ENCODE data around the gene TJAP1.

TJAP1 gene

GRCh38 chr6:43503443-43503842, 26.1 kb downstream of the TJAP1 start:
- no peak for DNase-seq (ENCODE audit: low read depth in 2 of 2, low spot score in 1 of 2)

GRCh38 chr6:43504756-43505593, 27.6 kb downstream of the TJAP1 start:
- no peak for DNase-seq (ENCODE audit: low read depth in 2 of 2, low spot score in 1 of 2)

DNA sequence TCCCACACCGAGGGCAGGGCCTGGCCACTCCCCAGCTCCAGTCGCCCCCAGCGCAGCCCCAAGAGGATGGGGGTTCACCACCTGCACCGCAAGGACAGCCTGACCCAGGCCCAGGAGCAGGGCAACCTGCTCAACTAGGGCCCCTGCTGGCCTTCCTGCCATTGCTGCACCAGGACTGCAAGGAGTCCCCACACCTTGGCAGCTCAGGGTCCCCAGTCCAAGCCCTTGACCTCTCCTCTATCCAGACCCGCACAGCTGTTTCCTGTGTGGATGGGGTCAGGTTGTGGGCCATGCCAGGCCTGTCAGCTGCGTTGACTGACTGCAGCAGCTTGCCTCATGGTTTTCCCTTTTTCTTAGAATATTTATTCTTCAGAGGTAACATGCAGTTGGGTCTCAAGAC, 28.3 kb downstream of the TJAP1 start:
- no peak for DNase-seq (ENCODE audit: low read depth in 2 of 2, low spot score in 1 of 2)

GRCh38 chr6:43506171-43506570, 28.8 kb downstream of the TJAP1 start:
- DNase-seq (ENCODE audit: low read depth in 2 of 2, low spot score in 1 of 2) = no peak

- DNase-seq (ENCODE audit: low read depth in 2 of 2, low spot score in 1 of 2) = peak; percentile 52 to 64
Measured at GRCh38 chr6:43506667-43507471, 29.5 kb downstream of the TJAP1 start.

DNA sequence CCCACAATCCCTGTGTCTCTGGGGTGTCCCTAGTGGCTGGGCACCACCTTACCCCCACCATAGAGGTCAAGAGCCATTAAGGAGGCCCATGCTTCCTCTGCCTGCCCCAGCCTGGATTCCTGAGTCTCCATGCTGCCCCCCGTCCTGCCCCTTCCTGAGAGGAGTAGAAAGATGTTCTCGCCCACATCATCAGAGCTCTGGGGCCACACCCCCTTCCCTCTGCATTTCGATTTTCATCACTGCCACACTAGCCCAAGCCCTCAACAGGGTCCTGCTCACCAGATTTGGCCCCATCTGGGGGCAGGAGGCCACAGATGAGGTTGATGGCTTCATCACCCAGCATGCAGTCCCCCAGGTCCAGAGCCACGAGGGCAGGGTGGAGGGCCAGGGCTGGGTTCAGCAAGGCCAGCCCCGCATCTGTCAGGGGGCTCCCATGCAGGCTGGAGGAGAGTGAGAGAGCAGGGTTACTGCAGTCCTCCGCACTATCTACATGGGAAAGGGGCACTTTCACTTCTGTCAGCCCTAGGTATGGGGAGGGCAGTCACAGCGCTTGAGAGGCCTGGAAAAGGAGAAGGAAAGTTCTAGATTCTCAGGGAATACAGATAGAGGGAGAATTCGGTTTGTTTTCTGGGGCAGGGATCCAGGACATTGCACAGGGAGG, 31.2 kb downstream of the TJAP1 start:
- DNase-seq (ENCODE audit: low read depth in 2 of 2, low spot score in 1 of 2) = no peak

DNA sequence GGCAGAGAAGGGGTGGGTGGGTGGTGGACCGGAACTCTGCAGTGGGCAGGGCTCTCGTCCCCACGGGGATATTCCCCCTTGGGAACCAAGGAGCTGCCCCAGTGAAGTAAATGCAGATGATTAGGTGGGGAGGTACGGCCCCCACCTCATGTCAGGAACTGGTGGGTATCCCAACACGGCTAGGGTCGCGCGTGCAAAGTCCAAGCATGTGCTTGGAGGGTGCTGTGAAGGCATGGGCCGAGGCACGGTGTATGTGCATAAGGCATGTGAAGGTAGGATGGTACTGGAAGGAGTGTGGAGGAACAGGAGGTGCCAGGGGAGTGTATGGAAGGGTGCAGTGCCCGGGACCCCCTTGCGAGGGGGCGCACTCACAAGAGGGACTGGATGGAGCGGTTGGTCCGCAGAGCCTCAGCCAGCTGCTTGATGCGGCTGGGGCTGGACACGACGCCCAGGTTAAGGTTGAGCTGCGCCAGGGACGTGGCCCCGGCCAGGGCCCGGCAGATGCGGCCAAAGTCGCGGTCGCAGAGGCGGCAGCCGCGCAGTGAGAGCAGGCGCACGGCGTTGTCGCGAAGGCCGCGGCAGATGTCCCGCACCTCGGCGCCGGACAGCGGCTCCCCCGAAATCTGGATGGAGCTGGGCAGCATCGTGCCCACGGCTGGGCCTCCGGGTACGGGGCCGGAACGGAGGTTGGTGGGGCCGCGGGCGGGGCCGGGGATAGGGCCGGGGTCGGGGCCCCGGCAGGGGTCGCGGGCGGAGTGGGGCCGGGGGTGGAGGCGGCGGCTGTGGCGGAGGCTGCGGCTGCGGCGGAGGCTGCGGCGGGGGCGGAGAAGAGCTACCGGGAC, 32.0 kb downstream of the TJAP1 start:
- no peak for DNase-seq (ENCODE audit: low read depth in 2 of 2, low spot score in 1 of 2)

- DNase-seq (ENCODE audit: low read depth in 2 of 2, low spot score in 1 of 2) = peak; percentile 58 to 61
Measured at GRCh38 chr6:43509984-43510826, 32.8 kb downstream of the TJAP1 start, which contains the start of gene LRRC73. Gene LRRC73, minus strand, starts transcription at chr6:43510346. Its CDS starts 561 bp downstream, at chr6:43509785.

GRCh38 chr6:43510827-43511163, 33.4 kb downstream of the TJAP1 start:
- DNase-seq (ENCODE audit: low read depth in 2 of 2, low spot score in 1 of 2) = no peak

DNA sequence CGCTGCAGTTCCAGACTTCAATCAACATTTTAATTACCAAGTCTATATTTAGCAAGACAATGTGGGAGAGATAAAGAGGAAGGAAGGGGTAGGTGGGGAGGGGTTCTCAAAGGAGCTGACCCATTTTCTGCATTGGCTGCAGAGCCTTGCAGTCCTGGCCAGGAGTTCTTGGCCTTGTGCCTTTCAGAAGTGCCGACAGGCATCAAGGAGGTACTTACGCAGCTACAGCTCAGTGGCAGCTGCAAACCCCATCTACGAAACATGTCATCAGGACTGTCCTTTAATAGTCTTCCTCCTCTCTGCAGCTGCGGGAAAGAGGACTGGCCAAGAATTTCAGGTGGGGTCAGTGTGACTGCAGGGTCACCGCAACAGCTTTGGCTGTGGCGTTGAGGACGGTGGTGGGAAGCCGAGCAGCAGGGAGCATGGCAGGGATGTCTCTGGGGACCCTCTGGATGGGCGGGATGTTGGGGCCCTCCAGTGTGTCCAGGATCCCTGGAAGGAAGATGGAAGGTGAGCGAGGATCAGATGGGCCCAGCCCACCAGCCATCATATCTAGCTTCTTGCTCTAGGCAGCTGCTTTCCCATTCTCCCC, 34.5 kb downstream of the TJAP1 start:
- DNase-seq (ENCODE audit: low read depth in 2 of 2, low spot score in 1 of 2) = no peak

DNA sequence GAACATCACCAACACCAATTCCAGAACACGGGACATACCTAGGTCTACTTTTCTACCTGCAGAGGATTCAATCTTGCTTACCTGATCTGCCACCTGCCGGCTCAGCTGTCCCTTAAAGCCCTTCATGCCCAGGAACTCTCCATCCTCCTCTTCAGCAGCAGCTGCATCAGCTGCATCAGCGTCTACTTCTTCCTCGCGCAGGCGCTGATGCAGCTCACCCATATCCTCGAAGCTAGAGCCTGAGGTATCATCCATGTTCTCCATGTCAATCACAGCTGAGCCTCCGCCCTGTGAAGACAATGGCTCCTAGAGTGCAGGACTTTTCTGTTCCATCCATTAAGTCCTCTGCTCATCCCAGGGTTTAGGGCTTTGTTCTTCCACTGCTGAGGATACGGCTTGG, 38.4 kb downstream of the TJAP1 start:
- DNase-seq (ENCODE audit: low read depth in 2 of 2, low spot score in 1 of 2) = no peak

- no peak for DNase-seq (ENCODE audit: low read depth in 2 of 2, low spot score in 1 of 2)
Measured at GRCh38 chr6:43516367-43516696, 39.0 kb downstream of the TJAP1 start.

DNA sequence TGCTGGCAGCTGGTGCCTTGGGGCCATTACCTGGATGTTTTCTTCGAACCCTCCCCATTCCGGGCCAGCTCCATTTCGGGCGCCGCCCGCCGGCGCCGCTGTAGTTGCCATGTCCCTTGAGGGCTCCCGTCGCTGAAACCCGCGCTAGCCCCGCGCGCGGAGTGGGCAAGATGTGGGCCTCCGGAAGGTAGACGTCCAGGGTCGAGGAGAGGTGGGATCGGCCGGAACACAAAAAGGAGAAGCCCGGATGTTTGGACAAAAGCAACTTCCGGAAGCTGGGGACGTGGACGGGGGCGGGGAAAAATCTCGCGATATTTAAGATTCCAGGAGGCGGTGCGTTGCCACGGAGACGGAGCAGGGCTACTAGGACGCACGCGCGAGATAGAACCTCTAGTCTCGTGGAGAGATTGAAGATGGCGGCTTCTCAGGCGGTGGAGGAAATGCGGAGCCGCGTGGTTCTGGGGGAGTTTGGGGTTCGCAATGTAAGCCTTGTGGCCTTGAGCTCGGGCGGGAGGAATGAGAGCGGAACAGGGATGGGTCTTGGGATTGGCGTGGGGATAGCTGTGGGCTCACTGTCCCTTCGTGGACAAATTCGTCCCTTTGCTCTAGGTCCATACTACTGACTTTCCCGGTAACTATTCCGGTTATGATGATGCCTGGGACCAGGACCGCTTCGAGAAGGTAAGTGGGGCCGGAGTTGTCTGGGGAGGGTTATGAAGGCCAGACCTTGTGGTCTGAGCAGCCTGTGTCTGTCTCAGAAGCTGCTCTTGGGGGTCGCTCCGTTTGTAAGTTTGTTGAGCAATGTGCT, 39.5 kb downstream of the TJAP1 start, which contains the start of the genes POLR1C and YIPF3:
Gene POLR1C, plus strand, starts transcription at position 393 of the 808 bp plus-strand sequence. Its CDS starts 21 bp downstream, at position 414.
Gene YIPF3, minus strand, starts transcription at position 230 of the 808 bp plus-strand sequence. Its CDS starts 119 bp downstream, at position 111.
- peak; percentile 93 for DNase-seq (ENCODE audit: low read depth in 2 of 2, low spot score in 1 of 2)

GRCh38 chr6:43517505-43518357, 40.4 kb downstream of the TJAP1 start:
- DNase-seq (ENCODE audit: low read depth in 2 of 2, low spot score in 1 of 2) = no peak

DNA sequence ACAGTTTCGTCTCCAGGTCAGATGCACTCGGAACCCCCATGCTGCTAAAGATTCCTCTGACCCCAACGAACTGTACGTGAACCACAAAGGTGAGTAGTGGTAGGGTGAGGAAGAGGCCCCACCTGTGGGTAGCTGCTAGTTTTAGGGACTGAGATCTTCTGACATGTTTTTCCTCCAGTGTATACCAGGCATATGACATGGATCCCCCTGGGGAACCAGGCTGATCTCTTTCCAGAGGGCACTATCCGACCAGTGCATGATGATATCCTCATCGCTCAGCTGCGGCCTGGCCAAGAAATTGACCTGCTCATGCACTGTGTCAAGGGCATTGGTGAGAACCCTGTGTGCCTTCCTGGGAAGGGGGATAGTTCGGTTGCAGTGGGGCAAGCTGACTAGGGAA, 42.7 kb downstream of the TJAP1 start:
- no peak for DNase-seq (ENCODE audit: low read depth in 2 of 2, low spot score in 1 of 2)

- DNase-seq (ENCODE audit: low read depth in 2 of 2, low spot score in 1 of 2) = no peak
Measured at GRCh38 chr6:43521836-43522235, 44.5 kb downstream of the TJAP1 start.

DNA sequence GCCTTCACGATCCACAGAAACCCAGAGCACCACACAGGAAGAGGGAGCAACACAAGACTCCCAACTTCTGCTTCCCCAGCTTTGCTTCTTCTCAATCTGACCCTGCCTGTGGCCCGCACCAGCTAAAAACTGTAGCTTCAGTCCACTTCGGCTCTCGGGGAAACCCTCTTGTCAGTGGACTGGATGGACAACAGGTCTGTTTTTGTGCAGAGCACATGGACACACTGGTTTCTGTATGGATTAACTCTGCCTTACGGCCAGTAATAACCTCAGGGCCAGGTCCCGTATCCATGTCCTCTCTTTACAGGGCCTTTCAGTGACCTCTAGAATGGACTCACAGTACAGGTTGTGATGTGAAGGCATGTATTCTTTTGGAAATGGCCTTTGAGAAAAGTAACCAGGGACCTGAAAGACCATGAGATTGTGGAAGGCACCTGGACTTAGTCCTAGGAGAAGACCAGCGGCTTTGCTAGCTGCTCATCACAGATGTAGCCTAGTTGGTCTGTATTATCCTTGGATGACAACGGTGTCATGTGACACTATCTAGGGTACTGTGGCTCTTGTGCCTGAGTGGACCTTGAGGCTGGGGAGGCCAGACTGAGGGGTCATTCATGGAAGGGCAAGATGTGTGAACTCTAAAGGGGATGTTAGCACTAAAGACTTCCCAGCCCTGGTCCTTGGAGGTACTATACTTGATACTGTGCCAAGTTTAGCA, 45.3 kb downstream of the TJAP1 start:
- no peak for DNase-seq (ENCODE audit: low read depth in 2 of 2, low spot score in 1 of 2)
